Chondrocyte (in vitro differentiated cells): Measurements from ENCODE around the gene ATP5PD. TPM values are rescaled to one million over a fixed set of nuclear protein-coding genes. Genes with fewer than 3 reads are reported as not detected.

ENCODE experiments used
- DNase-seq: peaks from one replicate; pipeline ENCODE4 v3.0.0; 2021; ENCODE audit warnings: mixed read lengths, low spot score
- H3K27ac Mint-ChIP-seq: one replicate; pipeline ENCODE4 v1.8.0; 2021; ENCODE audit warnings: mild to moderate bottlenecking, moderate library complexity, mixed read lengths; ENCODE audit not compliant: unreplicated experiment
- H3K27me3 Mint-ChIP-seq: 2 replicates; pipeline ENCODE4 v1.8.0; 2021; ENCODE audit warnings: low read depth, mixed read lengths
- H3K36me3 Mint-ChIP-seq: 2 replicates; pipeline ENCODE4 v1.8.0; 2021; ENCODE audit warnings: low read depth, mixed read lengths
- H3K4me1 Mint-ChIP-seq: 2 replicates; pipeline ENCODE4 v1.8.0; 2021; ENCODE audit warnings: low read depth, mild to moderate bottlenecking, mixed read lengths
- H3K4me3 Mint-ChIP-seq: one replicate; pipeline ENCODE4 v1.8.0; 2021; ENCODE audit warnings: mild to moderate bottlenecking, moderate library complexity, mixed read lengths; ENCODE audit not compliant: unreplicated experiment
- H3K9me3 Mint-ChIP-seq: 2 replicates; pipeline ENCODE4 v1.8.0; 2021; ENCODE audit warnings: low read depth, mixed read lengths
- total RNA-seq: library from RNA; stranded (reverse); gene quantifications from 3 replicates; pipeline ENCODE4 v1.2.1, GENCODE V29; 2021
- TF ChIP-seq, protein P1 (sequence below): fragments of 200-600 bp; sonication (generic); IDR thresholded peaks from 2 replicates; pipeline ENCODE4 v1.5.0; 2021; ENCODE audit warnings: antibody characterized with exemption, mild to moderate bottlenecking, moderate library complexity

ATP5PD gene
- total RNA-seq, 1 donor from 2014 or later = 183 TPM

DNA sequence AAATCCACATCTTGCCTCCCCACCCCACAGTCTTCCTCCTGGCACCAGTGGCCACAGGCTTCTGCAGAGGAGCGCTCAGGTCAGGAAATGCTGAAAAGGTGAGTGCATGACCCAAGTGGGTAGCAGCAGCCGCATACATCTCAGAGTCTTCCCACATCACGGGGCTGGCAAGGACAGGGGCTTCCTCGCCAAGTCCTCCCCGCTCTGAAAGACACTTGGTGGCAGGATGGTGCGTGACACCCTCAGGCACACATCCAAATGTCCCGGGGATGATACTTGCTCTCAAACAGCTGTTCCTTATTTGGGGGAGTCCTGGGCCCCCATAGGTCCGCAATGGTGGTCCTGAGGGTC lies 32.2 kb upstream of the ATP5PD start:
- Mint-ChIP-seq H3K9me3 (no peaks in the 10 kb centered on the region), H3K36me3 (no peaks in the 10 kb centered on the region), H3K4me1 (peaks cover 41% of the 10 kb centered on the region), H3K4me3 (peak overlapping the region; percentile 1), H3K27me3 (no peaks in the 10 kb centered on the region), H3K27ac (peak overlapping the region; percentile 90)
- TF ChIP-seq, protein P1, sequence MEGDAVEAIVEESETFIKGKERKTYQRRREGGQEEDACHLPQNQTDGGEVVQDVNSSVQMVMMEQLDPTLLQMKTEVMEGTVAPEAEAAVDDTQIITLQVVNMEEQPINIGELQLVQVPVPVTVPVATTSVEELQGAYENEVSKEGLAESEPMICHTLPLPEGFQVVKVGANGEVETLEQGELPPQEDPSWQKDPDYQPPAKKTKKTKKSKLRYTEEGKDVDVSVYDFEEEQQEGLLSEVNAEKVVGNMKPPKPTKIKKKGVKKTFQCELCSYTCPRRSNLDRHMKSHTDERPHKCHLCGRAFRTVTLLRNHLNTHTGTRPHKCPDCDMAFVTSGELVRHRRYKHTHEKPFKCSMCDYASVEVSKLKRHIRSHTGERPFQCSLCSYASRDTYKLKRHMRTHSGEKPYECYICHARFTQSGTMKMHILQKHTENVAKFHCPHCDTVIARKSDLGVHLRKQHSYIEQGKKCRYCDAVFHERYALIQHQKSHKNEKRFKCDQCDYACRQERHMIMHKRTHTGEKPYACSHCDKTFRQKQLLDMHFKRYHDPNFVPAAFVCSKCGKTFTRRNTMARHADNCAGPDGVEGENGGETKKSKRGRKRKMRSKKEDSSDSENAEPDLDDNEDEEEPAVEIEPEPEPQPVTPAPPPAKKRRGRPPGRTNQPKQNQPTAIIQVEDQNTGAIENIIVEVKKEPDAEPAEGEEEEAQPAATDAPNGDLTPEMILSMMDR = peak; percentile 15
- DNase-seq = no peak

DNA sequence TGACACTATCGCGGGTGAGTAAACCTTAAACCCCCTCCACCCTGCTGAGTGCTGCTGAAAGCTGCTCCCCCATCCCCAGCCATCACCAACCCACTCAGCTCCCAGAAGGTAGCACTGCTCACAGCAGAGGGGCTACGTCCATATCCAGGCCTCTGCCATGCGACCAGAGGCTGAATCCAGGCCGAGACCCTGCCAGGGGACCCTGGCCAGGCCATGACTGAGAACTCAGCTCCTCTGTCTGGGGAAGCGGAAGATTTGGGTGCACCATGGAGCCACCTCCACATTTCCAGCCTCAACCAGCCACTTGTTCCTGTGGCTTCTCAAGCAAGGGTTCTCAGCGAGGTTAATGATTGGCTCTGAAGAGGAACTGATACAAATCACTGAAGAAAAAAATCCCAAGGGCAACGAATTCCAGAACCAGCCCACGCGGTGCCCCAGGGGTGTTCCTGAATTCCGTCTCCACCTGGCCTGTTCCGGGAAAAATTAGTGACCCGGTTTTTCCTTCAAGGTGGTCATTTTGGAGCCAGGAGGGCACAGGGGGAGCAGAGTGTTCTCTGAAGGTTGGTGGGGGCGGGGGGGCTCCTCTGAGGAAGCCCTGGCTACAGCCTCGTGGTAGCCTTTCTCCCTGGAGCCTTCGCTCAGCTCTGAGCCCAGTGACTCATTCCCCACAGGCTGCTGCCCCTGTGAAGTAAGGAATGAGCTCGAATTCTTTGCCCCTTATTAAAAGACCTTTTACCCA lies 31.7 kb upstream of the ATP5PD start:
- no peaks in the 10 kb centered on the region for H3K27me3 Mint-ChIP-seq
- TF ChIP-seq, protein P1 = no peak
- no peaks in the 10 kb centered on the region for H3K36me3 Mint-ChIP-seq
- no peak overlapping the region for H3K4me3 Mint-ChIP-seq
- H3K4me1 Mint-ChIP-seq = peaks cover 36% of the 10 kb centered on the region
- no peaks in the 10 kb centered on the region for H3K9me3 Mint-ChIP-seq
- no peak for DNase-seq
- peak overlapping the region; percentile 90 for H3K27ac Mint-ChIP-seq

GRCh38 chr17:75077496-75078283 lies 30.9 kb upstream of the ATP5PD start:
- DNase-seq = no peak

GRCh38 chr17:75077072-75077495 lies 30.3 kb upstream of the ATP5PD start:
- Mint-ChIP-seq H3K4me3 (no peak overlapping the region), H3K4me1 (peaks cover 28% of the 10 kb centered on the region), H3K9me3 (no peaks in the 10 kb centered on the region), H3K27me3 (no peaks in the 10 kb centered on the region), H3K36me3 (no peaks in the 10 kb centered on the region), H3K27ac (no peak overlapping the region)
- TF ChIP-seq, protein P1 = no peak
- DNase-seq = no peak

More at GRCh38 chr17:75077496-75078283, 30.9 kb upstream of the ATP5PD start:
- no peaks in the 10 kb centered on the region for H3K27me3 Mint-ChIP-seq
- TF ChIP-seq, protein P1 = no peak
- no peak overlapping the region for H3K4me3 Mint-ChIP-seq
- peaks cover 34% of the 10 kb centered on the region for H3K4me1 Mint-ChIP-seq
- peak overlapping the region; percentile 36 for H3K27ac Mint-ChIP-seq
- no peaks in the 10 kb centered on the region for H3K36me3 Mint-ChIP-seq
- no peaks in the 10 kb centered on the region for H3K9me3 Mint-ChIP-seq

- Mint-ChIP-seq H3K4me3 (no peak overlapping the region), H3K4me1 (peaks cover 26% of the 10 kb centered on the region), H3K27ac (no peak overlapping the region), H3K36me3 (no peaks in the 10 kb centered on the region), H3K27me3 (no peaks in the 10 kb centered on the region), H3K9me3 (no peaks in the 10 kb centered on the region)
- DNase-seq = no peak
- TF ChIP-seq, protein P1 = no peak
Observed at GRCh38 chr17:75075597-75076336, 29.0 kb upstream of the ATP5PD start.
